T-helper 2 cell treated with Interferon-gamma antibody and Interleukin-4, amounts not matched to agents 100 ng/mL and 5 ng/mL, for 36 hours (primary cell): ENCODE data around the gene SULT2B1. TPM values are rescaled to one million over a fixed set of nuclear protein-coding genes. Genes with fewer than 3 reads are reported as not detected.

Experiments used
- intact Hi-C: fragments of 100-400 bp; cut with micrococcal nuclease; formaldehyde crosslinking; loops from one replicate; pipeline ENCODE4 v1.15.1; 2023
- total RNA-seq: library from RNA; stranded (reverse); gene quantifications from 2 replicates; pipeline ENCODE4 v1.2.3, GENCODE V29; 2022

SULT2B1 gene
- total RNA-seq, 1 donor from 2014 or later: 0.16 TPM

DNA sequence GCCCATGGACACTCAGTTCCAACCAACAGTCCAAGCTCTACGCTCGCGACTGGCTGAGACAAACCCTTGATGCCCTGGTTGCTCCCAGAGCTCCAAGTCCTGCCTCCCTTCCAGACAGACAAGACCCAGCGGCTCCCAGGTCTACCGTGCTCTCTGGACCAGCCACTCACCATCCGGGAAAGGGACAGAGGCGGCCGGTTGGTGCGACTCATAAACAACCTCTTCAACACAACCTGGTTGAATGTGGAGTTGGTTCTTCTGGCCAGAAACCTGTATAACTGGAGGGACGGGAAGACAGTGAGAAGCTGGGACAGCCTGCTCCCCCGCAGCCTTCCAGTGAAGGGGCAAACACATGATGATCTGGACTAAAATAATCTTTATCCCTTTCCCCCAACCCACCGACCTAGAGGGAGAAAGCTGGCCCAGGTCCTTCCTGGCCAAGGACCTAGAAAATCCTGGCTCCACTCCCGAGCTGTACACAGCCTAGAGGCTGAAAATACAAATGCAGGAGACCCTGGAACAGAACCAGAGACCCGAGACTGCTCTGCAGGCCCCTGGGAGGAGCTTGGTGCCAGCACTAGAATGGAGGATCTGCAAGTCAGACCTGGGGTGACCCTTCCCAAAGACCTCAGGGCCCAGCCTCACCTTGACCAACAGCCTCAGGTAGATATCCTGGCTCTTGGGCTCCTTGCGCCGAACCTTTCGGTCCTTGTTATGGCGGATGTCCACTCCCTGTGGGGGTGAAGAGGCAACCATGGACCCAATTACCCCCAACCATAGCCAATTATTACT lies 65.4 kb downstream of the SULT2B1 start:
- intact Hi-C loops: no loop called here

- intact Hi-C loops: loop anchor here (2.0 kb wide), 2 partner anchors 30 to 256 kb away; partner anchors contain the start of gene TMEM143
These were observed 66.4 kb downstream of the SULT2B1 start for GRCh38 chr19:48618278-48618915.

GRCh38 chr19:48618916-48619691 lies 67.1 kb downstream of the SULT2B1 start, which contains the start of the genes RPL18 and SPHK2:
RPL18 (minus strand) TSS chr19:48619178; CDS start chr19:48619143, 35 bp downstream.
SPHK2 (plus strand) TSS chr19:48619506; CDS start chr19:48620515, 1,009 bp downstream.
- intact Hi-C loops: loop anchor here (1.0 to 2.0 kb wide), 6 partner anchors 18 to 374 kb away; partner anchors contain the start of genes DBP, GYS1, RUVBL2 and TMEM143

DNA sequence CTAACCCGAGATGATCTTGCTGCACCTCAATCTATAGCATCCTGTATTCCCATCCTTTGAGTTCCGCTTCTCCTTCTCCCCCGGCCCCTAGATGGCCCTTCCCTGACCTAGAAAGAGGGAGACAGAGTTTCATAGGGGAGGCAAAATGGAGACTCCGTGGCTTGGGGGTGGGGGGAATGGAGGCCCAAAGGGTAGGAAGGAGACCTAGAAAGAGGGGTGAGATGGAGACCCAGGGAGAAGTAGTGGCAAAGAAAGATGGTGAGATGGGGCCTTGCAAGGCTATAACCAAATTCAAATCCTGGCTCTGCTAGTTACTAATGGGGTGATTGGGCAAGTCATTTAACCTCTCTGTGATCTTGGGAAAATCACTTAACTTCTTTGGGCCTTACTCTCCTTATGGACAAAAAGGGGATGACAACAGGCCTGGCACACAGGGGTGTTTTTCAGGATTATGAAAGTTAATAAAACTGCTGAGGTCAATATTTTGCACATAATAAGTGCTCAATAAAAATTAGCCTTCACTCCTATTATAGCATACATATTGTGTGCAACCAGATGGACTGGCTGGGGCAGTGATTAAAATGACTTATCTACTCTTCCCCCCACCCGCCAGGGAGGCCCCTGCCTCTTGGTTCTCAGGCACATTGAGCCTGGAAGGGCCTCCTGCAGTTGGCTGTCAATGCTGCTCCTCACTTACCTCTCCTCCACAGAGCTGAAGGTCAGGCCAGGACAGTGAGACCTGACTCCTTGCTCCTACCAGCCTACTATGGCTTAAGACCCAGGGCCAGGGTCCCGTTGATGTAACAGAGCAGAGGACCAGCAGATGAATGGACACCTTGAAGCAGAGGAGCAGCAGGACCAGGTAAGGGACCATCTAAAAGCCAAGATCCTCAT lies 68.0 kb downstream of the SULT2B1 start:
- intact Hi-C loops: loop anchor here (1.0 to 2.0 kb wide), 6 partner anchors 17 to 373 kb away; partner anchors contain the start of genes DBP, GYS1, RUVBL2 and TMEM143

- intact Hi-C loops: loop anchor here (1.0 kb wide), 1 partner anchor 11 kb away; no protein-coding TSS in a partner anchor
These were observed 71.6 kb downstream of the SULT2B1 start for GRCh38 chr19:48623556-48624066.

GRCh38 chr19:48624067-48624594 lies 72.2 kb downstream of the SULT2B1 start:
- intact Hi-C loops: loop anchor here (1.0 kb wide), 1 partner anchor 10 kb away; no protein-coding TSS in a partner anchor

DNA sequence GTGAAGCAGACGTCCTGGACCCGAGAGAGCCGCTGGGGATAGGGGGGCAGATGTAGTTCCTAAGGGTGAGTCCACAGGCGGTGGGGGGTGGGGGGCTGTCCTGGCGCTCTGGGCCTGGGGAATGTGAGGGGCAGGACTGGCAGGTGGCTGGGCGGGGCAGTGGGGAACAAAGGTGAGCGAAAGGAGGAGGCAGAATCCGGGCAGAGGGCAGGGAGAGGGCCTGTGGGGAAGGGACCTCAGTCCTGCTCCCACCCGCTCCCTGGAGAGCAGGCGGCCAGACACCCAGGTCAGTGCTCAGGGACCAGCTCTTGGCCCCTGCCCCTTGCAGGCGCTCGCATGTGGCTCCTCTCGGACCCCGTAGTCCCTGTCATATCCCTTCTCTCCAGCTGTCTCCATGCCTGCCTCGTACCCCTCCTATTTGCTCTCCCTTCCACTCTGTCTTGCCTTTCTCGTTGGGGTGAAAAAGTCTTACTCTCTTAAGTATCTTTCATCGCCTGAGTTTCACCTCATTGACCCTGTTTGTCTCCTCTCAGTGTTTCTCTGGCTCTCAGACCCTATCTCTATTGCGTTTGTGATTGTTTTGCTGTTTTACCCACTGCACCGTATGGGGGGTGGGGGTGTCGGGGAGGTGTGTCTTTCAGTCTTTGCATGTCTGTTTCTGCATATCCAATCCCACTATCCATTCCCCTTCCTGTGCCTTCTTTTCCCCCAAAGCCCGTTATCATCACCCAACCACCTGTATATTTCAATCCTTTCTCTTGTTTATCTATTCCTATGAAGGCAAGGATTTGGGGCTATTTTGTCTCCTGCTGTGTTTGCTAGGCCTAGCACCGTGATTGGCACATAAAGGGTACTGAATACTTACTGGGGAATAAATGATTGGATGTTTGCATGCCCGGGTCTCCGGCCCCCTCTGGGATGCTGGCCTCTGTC lies 73.1 kb downstream of the SULT2B1 start:
- intact Hi-C loops: loop anchor here (1.0 kb wide), 1 partner anchor 9 kb away; no protein-coding TSS in a partner anchor

DNA sequence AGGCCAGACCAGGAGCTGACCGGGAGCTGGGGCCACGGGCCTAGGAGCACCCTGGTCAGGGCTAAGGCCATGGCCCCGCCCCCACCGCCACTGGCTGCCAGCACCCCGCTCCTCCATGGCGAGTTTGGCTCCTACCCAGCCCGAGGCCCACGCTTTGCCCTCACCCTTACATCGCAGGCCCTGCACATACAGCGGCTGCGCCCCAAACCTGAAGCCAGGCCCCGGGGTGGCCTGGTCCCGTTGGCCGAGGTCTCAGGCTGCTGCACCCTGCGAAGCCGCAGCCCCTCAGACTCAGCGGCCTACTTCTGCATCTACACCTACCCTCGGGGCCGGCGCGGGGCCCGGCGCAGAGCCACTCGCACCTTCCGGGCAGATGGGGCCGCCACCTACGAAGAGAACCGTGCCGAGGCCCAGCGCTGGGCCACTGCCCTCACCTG lies 73.9 kb downstream of the SULT2B1 start:
- intact Hi-C loops: no loop called here

GRCh38 chr19:48627201-48627864 lies 75.4 kb downstream of the SULT2B1 start:
- intact Hi-C loops: no loop called here

DNA sequence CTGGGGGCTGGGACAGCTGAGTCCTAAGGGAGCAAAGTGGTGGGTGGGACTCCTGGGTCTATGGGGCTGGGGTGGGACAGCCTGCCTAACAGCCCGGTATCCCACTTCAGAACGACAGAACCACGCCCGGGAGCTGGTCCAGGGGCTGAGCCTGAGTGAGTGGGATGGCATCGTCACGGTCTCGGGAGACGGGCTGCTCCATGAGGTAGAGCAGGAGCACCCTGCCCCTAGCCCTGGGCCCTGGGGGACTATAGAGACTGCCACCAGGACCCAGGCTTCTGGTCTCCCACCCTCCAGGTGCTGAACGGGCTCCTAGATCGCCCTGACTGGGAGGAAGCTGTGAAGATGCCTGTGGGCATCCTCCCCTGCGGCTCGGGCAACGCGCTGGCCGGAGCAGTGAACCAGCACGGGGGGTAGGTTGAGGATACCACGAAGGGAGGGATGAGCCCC lies 75.9 kb downstream of the SULT2B1 start:
- intact Hi-C loops: no loop called here

- intact Hi-C loops: no loop called here
These were observed 76.7 kb downstream of the SULT2B1 start for GRCh38 chr19:48628486-48629296.

DNA sequence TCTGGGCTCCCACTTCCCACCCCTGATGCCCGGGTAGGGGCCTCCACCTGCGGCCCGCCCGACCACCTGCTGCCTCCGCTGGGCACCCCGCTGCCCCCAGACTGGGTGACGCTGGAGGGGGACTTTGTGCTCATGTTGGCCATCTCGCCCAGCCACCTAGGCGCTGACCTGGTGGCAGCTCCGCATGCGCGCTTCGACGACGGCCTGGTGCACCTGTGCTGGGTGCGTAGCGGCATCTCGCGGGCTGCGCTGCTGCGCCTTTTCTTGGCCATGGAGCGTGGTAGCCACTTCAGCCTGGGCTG lies 77.3 kb downstream of the SULT2B1 start:
- intact Hi-C loops: no loop called here

DNA sequence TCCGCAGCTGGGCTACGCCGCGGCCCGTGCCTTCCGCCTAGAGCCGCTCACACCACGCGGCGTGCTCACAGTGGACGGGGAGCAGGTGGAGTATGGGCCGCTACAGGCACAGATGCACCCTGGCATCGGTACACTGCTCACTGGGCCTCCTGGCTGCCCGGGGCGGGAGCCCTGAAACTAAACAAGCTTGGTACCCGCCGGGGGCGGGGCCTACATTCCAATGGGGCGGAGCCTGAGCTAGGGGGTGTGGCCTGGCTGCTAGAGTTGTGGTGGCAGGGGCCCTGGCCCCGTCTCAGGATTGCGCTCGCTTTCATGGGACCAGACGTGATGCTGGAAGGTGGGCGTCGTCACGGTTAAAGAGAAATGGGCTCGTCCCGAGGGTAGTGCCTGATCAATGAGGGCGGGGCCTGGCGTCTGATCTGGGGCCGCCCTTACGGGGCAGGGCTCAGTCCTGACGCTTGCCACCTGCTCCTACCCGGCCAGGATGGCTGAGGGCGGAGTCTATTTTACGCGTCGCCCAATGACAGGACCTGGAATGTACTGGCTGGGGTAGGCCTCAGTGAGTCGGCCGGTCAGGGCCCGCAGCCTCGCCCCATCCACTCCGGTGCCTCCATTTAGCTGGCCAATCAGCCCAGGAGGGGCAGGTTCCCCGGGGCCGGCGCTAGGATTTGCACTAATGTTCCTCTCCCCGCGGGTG lies 77.8 kb downstream of the SULT2B1 start:
- intact Hi-C loops: loop anchor here (10.0 kb wide), 1 partner anchor 335 kb away; the partner anchor contains the start of gene FTL

DNA sequence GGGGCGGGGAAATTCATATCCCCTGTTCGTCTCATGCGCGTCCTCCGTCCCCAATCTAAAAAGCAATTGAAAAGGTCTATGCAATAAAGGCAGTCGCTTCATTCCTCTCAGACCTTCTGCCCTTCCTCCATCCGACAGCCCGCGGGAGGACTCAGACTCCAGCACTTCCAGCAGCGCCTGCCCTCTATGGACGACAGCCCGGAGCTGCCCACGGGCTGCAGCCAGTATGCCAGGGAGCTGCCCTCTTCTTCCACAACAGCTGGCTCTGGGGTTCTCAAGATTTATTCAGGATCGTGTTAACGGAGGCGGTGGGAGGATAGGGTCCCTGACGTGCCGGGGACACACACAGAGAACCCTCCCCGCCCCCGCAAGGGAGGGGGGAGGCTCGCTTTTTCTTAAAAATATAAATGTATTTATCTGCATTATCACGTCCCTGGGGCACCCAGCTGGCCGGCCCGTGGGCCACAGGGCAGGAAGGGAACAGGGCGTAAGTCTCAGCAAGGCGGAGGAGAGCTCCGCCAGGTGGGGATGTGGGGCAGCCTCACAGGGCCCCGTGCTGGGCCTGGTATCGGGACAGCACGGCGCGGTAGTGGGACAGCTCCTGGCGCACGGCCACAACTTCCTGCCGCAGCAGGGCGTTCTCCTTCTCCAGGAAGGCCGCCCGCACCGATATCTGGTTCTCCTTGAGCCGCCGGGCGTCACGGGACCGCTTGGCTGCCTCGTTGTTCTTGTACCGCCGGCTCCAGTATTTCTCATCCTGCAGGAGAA lies 78.5 kb downstream of the SULT2B1 start:
- intact Hi-C loops: loop anchor here (10.0 kb wide), 1 partner anchor 334 kb away; the partner anchor contains the start of gene FTL

DNA sequence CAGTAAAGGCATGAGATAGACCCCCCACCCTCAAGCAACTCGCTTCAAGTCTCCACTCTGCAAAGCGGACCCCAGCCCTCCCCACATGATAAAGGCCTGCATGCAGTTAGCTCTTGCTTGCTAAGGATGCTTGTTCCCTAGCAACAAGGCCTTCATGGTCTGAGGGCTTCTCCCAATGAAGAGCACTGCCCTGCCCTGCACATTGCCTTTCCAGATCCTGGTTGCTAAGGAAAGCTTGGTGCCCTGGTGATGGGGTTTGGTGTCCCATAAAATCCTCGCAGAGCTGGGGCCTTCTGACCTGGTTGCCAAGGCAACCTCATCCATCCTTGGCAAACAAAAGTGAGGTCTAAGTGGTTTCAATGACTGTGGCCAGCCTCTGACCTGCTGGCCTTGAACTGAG lies 79.3 kb downstream of the SULT2B1 start:
- intact Hi-C loops: loop anchor here (10.0 kb wide), 1 partner anchor 334 kb away; the partner anchor contains the start of gene FTL

DNA sequence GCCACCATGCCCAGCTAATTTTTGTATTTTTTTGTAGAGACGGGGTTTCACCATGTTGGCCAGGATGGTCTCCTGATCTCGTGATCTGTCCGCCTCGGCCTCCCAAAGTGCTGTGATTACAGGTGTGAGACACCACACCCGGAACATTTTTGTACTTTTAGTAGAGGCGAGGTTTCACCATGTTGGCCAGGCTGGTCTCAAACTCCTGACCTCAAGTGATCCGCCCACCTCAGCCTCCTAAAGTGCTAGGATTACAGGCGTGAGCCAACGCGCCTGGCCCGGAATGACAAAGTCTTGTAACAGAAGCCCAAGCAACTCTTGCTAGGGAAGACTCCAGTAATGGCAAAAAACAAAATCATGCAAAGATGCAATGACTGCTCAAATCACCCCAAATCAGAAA lies 80.3 kb downstream of the SULT2B1 start:
- intact Hi-C loops: loop anchor here (10.0 kb wide), 1 partner anchor 333 kb away; the partner anchor contains the start of gene FTL
